K562 (cell line): Measurements from ENCODE around the gene STRADB. TPM values are rescaled to one million over a fixed set of nuclear protein-coding genes. Genes with fewer than 3 reads are reported as not detected.

Experiments used
- ATAC-seq: fragments of 200-7000 bp; cut with Tn5 transposase; 3 replicates; pipeline ENCODE4 v1.9.1; 2020; ENCODE audit warnings: moderate library complexity
- BruUV-seq: library from RNA; stranded (reverse); fragments of 400-500 nt; replicated peaks from 2 replicates; lab custom pipeline; 2021; lab: Mats Ljungman, UMichigan
- CTCF ChIA-PET: fragments of 300-600 bp; formaldehyde crosslinking; extraction: SDS; loops from one replicate; lab custom pipeline; 2021; ENCODE audit warnings: low intra/inter-chr PET ratio; lab: Yijun Ruan, JAX
- POLR2A ChIA-PET: fragments of 300-600, 350-650 bp; sonication (Branson Sonifier 250); formaldehyde crosslinking; extraction: SDS; loops from one replicate; lab custom pipeline; 2021; ENCODE audit warnings: antibody characterized with exemption, inconsistent platforms; lab: Yijun Ruan, JAX
- DNase-seq, 4 experiments: peaks; one replicate each; pipeline versions ENCODE4 v3.0.0 to v3.0.0-alpha.2; 2011 to 2018; ENCODE audit warnings: low spot score in 3 of 4, mixed read lengths in 3 of 4; ENCODE audit errors: extremely low read depth in 1 of 4
- FAIRE-seq: peaks from 2 replicates; lab custom pipeline; 2011; peaks lifted over from hg19 to GRCh38; lab: Jason Lieb, UNC
- H2AFZ ChIP-seq: 2 replicates; pipeline ENCODE4 v1.6.0; 2011; ENCODE audit warnings: low read depth, low read length, control low read depth, inconsistent platforms
- H3K27ac ChIP-seq: fragments of 200-600 bp; 3 replicates; pipeline ENCODE4 v1.8.0; 2011; ENCODE audit warnings: low read depth, mild to moderate bottlenecking, control low read depth, inconsistent platforms, low read length, moderate library complexity, mixed read lengths; ENCODE audit errors: extremely low read depth
- H3K27me3 ChIP-seq, 2 experiments: fragments of 300-600 bp in 1 of 2; 2 replicates in 1 of 2; 3 replicates in 1 of 2; pipeline versions ENCODE4 v1.6.0 to v1.8.0; 2011; ENCODE audit warnings: inconsistent platforms in 2 of 2, low read length in 2 of 2, mild to moderate bottlenecking in 1 of 2, mixed read lengths in 1 of 2, moderate library complexity in 1 of 2; ENCODE audit not compliant: control insufficient read depth in 2 of 2, insufficient read depth in 2 of 2
- H3K36me3 ChIP-seq: fragments of 300-600 bp; 3 replicates; pipeline ENCODE4 v1.8.0; 2011; ENCODE audit warnings: mild to moderate bottlenecking, low read length, inconsistent platforms; ENCODE audit not compliant: control insufficient read depth, insufficient read depth
- H3K4me1 ChIP-seq, 2 experiments: fragments of 200-600 bp in 1 of 2; replicated peaks in 1 of 2; 2 replicates in 1 of 2; 3 replicates in 1 of 2; pipeline versions ENCODE4 v1.5.1 to v1.8.0; 2011; ENCODE audit warnings: inconsistent platforms in 2 of 2, low read length in 2 of 2, mild to moderate bottlenecking in 1 of 2, mixed read lengths in 1 of 2, moderate library complexity in 1 of 2; ENCODE audit not compliant: control insufficient read depth in 2 of 2, insufficient read depth in 2 of 2
- H3K4me2 ChIP-seq: 2 replicates; pipeline ENCODE4 v1.6.1; 2011; ENCODE audit warnings: low read length, control low read depth, inconsistent platforms, mixed read lengths; ENCODE audit not compliant: insufficient read depth
- H3K4me3 ChIP-seq: fragments of 200-600 bp; sonication (generic), shearing (Covaris generic); 2 replicates; pipeline ENCODE4 v1.5.1; 2016; ENCODE audit warnings: control low read depth, inconsistent platforms
- H3K79me2 ChIP-seq: fragments of 200-600 bp; 3 replicates; pipeline ENCODE4 v1.8.0; 2011; ENCODE audit warnings: low read length, inconsistent platforms; ENCODE audit not compliant: control insufficient read depth, insufficient read depth
- H3K9ac ChIP-seq, 2 experiments: 2 replicates each; pipeline versions ENCODE4 v1.6.0 to v1.6.1; 2011; ENCODE audit warnings: low read depth in 2 of 2, low read length in 2 of 2, control low read depth in 1 of 2, inconsistent platforms in 1 of 2, mild to moderate bottlenecking in 1 of 2, mixed read lengths in 1 of 2; ENCODE audit not compliant: insufficient read depth in 1 of 2
- H3K9me1 ChIP-seq: one replicate; pipeline ENCODE4 v1.6.0; 2011; ENCODE audit warnings: inconsistent platforms, mild to moderate bottlenecking, low read length, moderate library complexity; ENCODE audit not compliant: control insufficient read depth, insufficient read depth
- H3K9me3 ChIP-seq: replicated peaks from 2 replicates; pipeline ENCODE4 v1.5.1; 2011; ENCODE audit warnings: low read depth, low read length, inconsistent platforms; ENCODE audit not compliant: control insufficient read depth, insufficient read depth
- H4K20me1 ChIP-seq: replicated peaks from 2 replicates; pipeline ENCODE4 v1.6.1; 2011; ENCODE audit warnings: low read length, inconsistent platforms, mixed read lengths; ENCODE audit not compliant: control insufficient read depth, insufficient read depth
- EHMT2 ChIP-seq: fragments of 450-650 bp; IDR thresholded peaks from 2 replicates; pipeline ENCODE4 v1.6.1; 2018; ENCODE audit warnings: antibody characterized with exemption
- FOXP4 ChIP-seq: sonication (generic); formaldehyde crosslinking; IDR thresholded peaks from 2 replicates; pipeline ENCODE4 v1.8.0; 2022; ENCODE audit warnings: mild to moderate bottlenecking, missing genetic modification reagents, borderline replicate concordance
- HLTF ChIP-seq: fragments of 450-650 bp; IDR thresholded peaks from 2 replicates; pipeline ENCODE4 v1.6.1; 2016
- MEF2A ChIP-seq: IDR thresholded peaks from 2 replicates; pipeline ENCODE4 v1.6.1; 2011; ENCODE audit warnings: low read depth, mild to moderate bottlenecking, low read length, moderate library complexity; ENCODE audit not compliant: control insufficient read depth
- MEIS2 ChIP-seq: fragments of 450-650 bp; IDR thresholded peaks from 2 replicates; pipeline ENCODE4 v1.6.1; 2014; ENCODE audit warnings: mild to moderate bottlenecking; ENCODE audit not compliant: partially characterized antibody
- STAT5A ChIP-seq: IDR thresholded peaks from 2 replicates; pipeline ENCODE4 v1.6.1; 2012; ENCODE audit warnings: low read length, inconsistent platforms, borderline replicate concordance
- TAF9B ChIP-seq: fragments of 450-650 bp; IDR thresholded peaks from 2 replicates; pipeline ENCODE4 v1.6.1; 2018; ENCODE audit warnings: mild to moderate bottlenecking; ENCODE audit not compliant: partially characterized antibody
- TCF3 ChIP-seq: sonication (generic); formaldehyde crosslinking; IDR thresholded peaks from 2 replicates; pipeline ENCODE4 v1.4.0; 2020; ENCODE audit warnings: mild to moderate bottlenecking, missing genetic modification reagents
- ZC3H11A ChIP-seq: IDR thresholded peaks from 2 replicates; pipeline ENCODE4 v1.6.1; 2012; ENCODE audit warnings: low read depth, low read length, improper control_type of control experiment
- ZNF174 ChIP-seq: fragments of 250-450 bp; sonication (Bioruptor Pico); IDR thresholded peaks from 2 replicates; pipeline ENCODE4 v1.4.0; 2020; ENCODE audit warnings: mild to moderate bottlenecking
- ZNF239 ChIP-seq: fragments of 250-450 bp; sonication (Bioruptor Pico); IDR thresholded peaks from 2 replicates; pipeline ENCODE4 v1.4.0; 2020; ENCODE audit warnings: mild to moderate bottlenecking
- ZNF398 ChIP-seq: fragments of 250-450 bp; sonication (Bioruptor Pico); IDR thresholded peaks from 2 replicates; pipeline ENCODE4 v1.8.0; 2021; ENCODE audit warnings: moderate library complexity, mild to moderate bottlenecking, inconsistent platforms
- ZNF696 ChIP-seq: fragments of 250-450 bp; sonication (Bioruptor Pico); conservative IDR thresholded peaks from 2 replicates; pipeline ENCODE4 v1.4.0; 2020; ENCODE audit warnings: mild to moderate bottlenecking, moderate library complexity
- ZNF830 ChIP-seq: fragments of 250-450 bp; sonication (Bioruptor Pico); IDR thresholded peaks from 2 replicates; pipeline ENCODE4 v1.5.0; 2021; ENCODE audit warnings: mild to moderate bottlenecking
- WGBS: fragments of 100-300 bp; shearing (Covaris generic); methylation state at CpG from one replicate; pipeline ENCODE4 v1.1.6; 2016; ENCODE audit warnings: low coverage, mixed read lengths; ENCODE audit not compliant: insufficient coverage; ENCODE audit errors: missing lambda C conversion rate; 5-methylcytosine and 5-hydroxymethylcytosine counted together
- in situ Hi-C: fragments of 300-500 bp; cut with MboI; formaldehyde crosslinking; loops from 4 replicates; pipeline ENCODE4 v1.15.0; 2018; ENCODE audit warnings: inconsistent platforms, mixed read lengths
- intact Hi-C: fragments of 100-400 bp; cut with micrococcal nuclease; formaldehyde crosslinking; loops from 2 replicates; pipeline ENCODE4 v1.14.2; 2022
- polyA plus RNA-seq, 8 experiments: library from polyadenylated mRNA; depleted of rRNA in 4 of 8; stranded (reverse) in 5 of 8; unstranded in 3 of 8; fragments of >200 nt; fragmentation: Nextera tagmentation in 2 of 8; fragmentation: Illumina TruSeq in 1 of 8; extraction: Ambion mirVana in 2 of 8; extraction: Trizol in 1 of 8; gene quantifications; 2 replicates each; pipeline versions ENCODE4 v1.2.1 to v1.2.3, GENCODE V29; 2011 to 2014; ENCODE audit warnings: inconsistent platforms in 1 of 8, missing spikeins in 1 of 8
- total RNA-seq, 7 experiments: library from RNA; depleted of rRNA in 6 of 7; stranded (reverse); fragments of >200 nt in 6 of 7; fragmentation: Illumina TruSeq in 2 of 7; extraction: Trizol in 2 of 7; gene quantifications; 2 replicates each; pipeline versions ENCODE4 v1.2.1 to v1.2.3, GENCODE V29; 2011 to 2021; ENCODE audit warnings: low replicate concordance in 1 of 7

The STRADB gene
- total and polyA plus RNA-seq, 9 of the 15 experiments (the other 6 are each of a cell fraction or from before 2014, with no cell fraction given): 6.9 to 30.6 (median 15.7) TPM

- DNase-seq (no peak), ATAC-seq (no peak), FAIRE-seq (no peak)
- no peaks in the 10 kb centered on the region for H3K9me3 ChIP-seq
- H3K27ac ChIP-seq: no peak overlapping the region
- POLR2A ChIA-PET: no interaction called here
- in situ Hi-C loops: no loop called here
- no peak overlapping the region for H3K4me3 ChIP-seq
- no TSS peak for BruUV-seq
- H3K9ac ChIP-seq: no peak overlapping the region
- CTCF ChIA-PET: no interaction called here
- no peaks in the 10 kb centered on the region for H3K79me2 ChIP-seq
- no peaks in the 10 kb centered on the region for H3K27me3 ChIP-seq
- H3K4me1 ChIP-seq: no peaks in the 10 kb centered on the region
- no peak overlapping the region for H2AFZ ChIP-seq
- TF ChIP-seq MEIS2: no peak
- TF ChIP-seq ZC3H11A: no peak
- TF ChIP-seq ZNF696: no peak
- no peak for TF ChIP-seq FOXP4
- TF ChIP-seq ZNF174 (CRISPR knock-in tag): no peak
- TF ChIP-seq MEF2A: no peak
- no peak for TF ChIP-seq ZNF239
- no peak for TF ChIP-seq HLTF
- TF ChIP-seq ZNF830 (CRISPR knock-in tag): no peak
- no peak for TF ChIP-seq TAF9B
- no peak for TF ChIP-seq TCF3 (CRISPR knock-in tag)
- TF ChIP-seq EHMT2: no peak
- TF ChIP-seq STAT5A: no peak
- no peak for TF ChIP-seq ZNF398 (CRISPR knock-in tag)
- intact Hi-C loops: no loop called here
- no peaks in the 10 kb centered on the region for H3K36me3 ChIP-seq
- H4K20me1 ChIP-seq: no peaks in the 10 kb centered on the region
- no peak overlapping the region for H3K4me2 ChIP-seq
- 63% methylated on average over 2 of the region's 4 CpGs for WGBS
- no peaks in the 10 kb centered on the region for H3K9me1 ChIP-seq
Observed at GRCh38 chr2:201482543-201482942, 31.0 kb downstream of the STRADB start.
